GM18909 (cell line): ENCODE results near the gene USHBP1.
"Not testable (repeated sequence)": the region's sequence is repeated elsewhere in the genome, so short reads cannot be mapped to it uniquely, and the experiment has no call there.

Source experiments
- ATAC-seq: cut with Tn5 transposase; IDR thresholded peaks from one replicate; pipeline ENCODE4 v1.9.1; 2021; ENCODE audit warnings: mild to moderate bottlenecking; ENCODE audit not compliant: unreplicated experiment, poor library complexity

USHBP1 gene

GRCh38 chr19:17296273-17296672, 31.7 kb upstream of the USHBP1 start:
- ATAC-seq, result no peak

- not testable (repeated sequence) for ATAC-seq
Measured at GRCh38 chr19:17295551-17295950, 31.0 kb upstream of the USHBP1 start.

GRCh38 chr19:17294051-17294891, 29.7 kb upstream of the USHBP1 start:
- ATAC-seq, result no peak

DNA sequence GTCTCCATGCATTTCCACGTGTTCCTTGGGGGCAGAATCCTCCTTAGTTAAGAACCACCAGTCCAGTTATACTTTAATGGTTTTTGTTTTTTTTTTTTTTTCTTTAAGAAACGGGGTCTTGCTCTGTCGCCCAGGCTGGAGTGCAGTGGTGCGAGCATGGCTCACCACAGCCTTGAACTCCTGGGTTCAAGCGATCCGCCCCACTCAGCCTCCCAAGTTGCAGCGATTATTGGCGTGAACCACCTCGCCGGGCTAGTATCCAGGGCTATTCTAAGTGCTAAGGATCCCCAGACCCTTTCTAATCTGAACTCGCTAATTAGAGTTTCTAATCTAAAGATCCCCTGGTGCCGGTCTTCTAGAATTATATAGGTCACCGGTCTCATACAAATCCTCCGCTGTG, 29.1 kb upstream of the USHBP1 start:
- ATAC-seq, result no peak

DNA sequence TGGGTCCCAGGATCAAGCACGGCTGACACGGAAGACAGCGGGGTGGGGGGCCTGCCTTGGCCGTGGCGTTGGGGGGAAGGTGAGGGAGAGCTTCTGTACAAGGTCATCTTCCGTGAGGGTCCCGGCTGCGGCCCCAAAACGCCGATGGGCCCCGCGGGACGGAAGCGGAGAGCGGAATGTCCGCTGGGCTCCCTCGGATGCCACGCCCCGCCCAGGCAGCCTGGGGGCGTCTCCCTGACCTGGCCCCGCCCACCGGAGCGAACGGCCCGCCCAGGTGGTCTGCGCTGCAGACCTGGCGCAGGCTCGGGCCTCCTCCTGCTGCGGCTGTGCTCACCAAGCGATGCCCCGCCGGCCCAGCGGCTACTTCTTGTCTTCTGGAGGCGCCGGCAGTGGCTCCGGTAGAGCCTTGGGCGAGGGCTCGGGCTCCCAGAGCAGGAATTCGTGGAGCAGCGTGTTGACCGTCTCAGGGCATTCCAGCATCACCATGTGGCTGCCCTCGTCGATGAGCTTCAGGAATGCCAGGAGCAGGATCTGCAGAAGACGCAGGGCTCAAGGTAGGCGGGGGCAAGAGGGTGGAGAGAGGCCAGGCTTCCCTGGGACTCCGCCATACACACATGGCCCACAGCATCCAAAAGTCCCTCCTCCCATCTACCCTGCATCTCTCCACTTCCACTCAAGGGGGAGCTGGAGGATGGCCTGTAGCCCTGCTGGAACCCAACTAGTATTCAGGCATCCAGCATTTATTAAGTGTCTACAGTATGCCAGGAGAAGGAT, 27.9 kb upstream of the USHBP1 start:
- ATAC-seq, result peak; percentile 81

GRCh38 chr19:17289489-17289888, 24.9 kb upstream of the USHBP1 start:
- ATAC-seq, result no peak

DNA sequence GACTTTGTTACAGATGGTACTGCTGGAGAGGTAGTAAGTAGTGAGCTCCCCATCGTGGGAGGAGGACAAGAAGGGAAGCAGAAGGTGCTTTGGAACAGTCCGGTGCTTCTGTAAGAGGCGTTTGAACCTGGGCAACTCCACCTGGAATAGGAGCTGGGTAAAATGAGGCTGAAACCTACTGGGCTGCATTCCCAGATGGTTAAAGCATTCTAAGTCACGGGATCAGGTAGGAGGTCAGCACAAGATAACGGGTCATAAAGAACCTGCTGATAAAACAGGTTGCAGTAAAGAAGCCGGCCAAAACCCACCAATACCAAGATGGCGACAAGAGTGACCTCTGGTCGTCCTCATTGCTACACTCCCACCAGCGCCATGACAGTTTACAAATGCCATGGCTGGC, 22.2 kb upstream of the USHBP1 start:
- ATAC-seq, result no peak

- no peak for ATAC-seq
Measured at GRCh38 chr19:17286263-17286662, 21.7 kb upstream of the USHBP1 start.

GRCh38 chr19:17285415-17286135, 21.0 kb upstream of the USHBP1 start:
- no peak for ATAC-seq

GRCh38 chr19:17283504-17283996, 19.0 kb upstream of the USHBP1 start:
- no peak for ATAC-seq

DNA sequence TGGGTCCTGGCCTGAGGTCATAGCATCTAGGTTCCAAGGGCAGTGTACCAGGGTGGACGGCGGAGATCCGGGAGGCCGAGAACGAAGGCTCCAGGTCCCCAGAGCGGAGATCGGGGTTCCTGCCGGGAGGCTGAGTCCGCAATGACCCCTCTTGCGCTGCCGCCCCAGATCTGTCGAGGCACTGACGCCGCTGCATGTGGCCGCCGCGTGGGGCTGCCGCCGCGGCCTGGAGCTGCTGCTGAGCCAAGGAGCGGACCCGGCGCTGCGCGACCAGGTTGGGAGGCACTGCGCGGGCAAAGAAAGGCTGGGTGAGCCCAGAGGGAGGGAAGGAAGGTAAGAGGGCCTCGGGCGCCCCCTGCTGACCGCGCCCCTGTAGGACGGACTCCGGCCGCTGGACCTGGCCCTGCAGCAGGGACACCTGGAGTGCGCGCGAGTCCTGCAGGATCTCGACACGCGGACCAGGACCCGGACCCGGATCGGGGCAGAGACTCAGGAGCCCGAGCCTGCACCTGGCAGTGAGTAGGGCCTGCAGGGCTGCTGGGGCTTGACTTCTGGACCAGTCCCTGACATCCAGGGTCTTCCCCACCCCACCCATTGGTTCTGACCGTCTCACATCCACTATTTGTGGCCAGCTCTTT, 18.1 kb upstream of the USHBP1 start:
- ATAC-seq, result peak; percentile 62

GRCh38 chr19:17281391-17282304, 17.1 kb upstream of the USHBP1 start, which contains the start of gene ANKLE1:
Gene ANKLE1 (plus strand): TSS chr19:17281901. CDS start chr19:17281921, 20 bp downstream.
- peak; percentile 56 for ATAC-seq

DNA sequence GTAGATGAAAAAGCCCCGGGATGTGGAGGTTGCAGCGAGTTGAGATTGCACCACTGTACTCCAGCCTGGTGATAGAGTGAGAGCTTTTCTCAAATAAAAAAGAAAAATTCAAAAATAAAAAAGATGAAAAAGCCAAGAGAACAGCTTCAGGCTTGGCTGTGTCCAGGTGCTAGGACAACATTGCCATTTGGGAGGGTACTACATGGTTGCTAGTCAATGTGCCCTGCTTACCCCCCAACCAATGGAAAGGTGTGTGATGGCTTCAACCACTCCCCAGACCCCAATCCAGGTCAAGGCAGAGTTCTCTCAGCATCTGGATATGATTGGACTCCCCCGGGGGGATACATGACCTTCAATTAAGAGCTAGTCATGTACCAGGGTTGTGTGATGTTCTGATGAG, 14.9 kb upstream of the USHBP1 start:
- no peak for ATAC-seq

DNA sequence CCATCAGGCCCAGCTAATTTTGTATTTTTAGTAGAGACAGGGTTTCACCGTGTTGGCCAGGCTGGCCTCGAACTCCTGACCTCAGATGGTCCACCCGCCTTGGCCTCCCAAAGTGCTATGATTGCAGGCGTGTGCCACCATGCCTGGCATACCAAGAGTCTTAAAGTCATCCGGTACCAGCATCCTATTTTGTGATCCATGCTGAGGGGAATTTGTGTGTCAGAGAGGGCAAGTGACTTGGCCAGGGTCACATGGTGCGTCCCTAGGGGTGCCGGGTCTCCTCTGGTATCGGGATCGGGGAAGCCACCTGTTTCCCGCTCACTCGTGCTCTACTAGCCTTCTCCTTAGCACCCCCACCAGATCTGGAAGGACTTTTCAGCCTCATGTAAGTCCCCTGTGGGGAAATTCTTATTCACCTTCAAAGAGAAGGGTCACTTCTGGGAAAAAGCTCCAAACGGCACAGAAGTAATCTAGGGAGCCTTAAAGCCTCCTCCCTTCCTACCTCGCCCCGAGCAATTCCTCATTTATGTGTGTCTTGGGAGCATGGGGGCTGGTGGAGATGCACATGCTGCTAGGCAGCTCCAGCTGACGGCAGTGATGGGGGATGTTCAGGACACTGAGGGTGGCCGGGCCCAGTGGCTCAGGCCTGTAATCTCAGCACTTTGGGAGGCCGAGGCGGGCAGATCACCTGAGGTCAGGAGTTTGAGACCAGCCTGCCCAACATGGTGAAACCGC, 11.1 kb upstream of the USHBP1 start:
- no peak for ATAC-seq

- ATAC-seq, result not testable (repeated sequence)
Measured at GRCh38 chr19:17274892-17275291, 10.3 kb upstream of the USHBP1 start.

- no peak for ATAC-seq
Measured at GRCh38 chr19:17268754-17269153, 4.2 kb upstream of the USHBP1 start.

GRCh38 chr19:17266975-17267788, 2.6 kb upstream of the USHBP1 start, which contains the start of gene BABAM1:
Gene BABAM1 (plus strand): TSS chr19:17267443. CDS start chr19:17268807, 1,364 bp downstream.
- peak; percentile 90 for ATAC-seq
